Stimulated activated CD8-positive, alpha-beta memory T cell treated with anti-CD3 and anti-CD28 coated beads, Interleukin-12 subunit alpha, Interleukin-12 subunit beta, amount 100 ng/mL, for 24 hours (primary cell): ENCODE measurements around the gene KIF12.

ENCODE experiments used
- DNase-seq: peaks from one replicate; pipeline ENCODE4 v3.0.0-alpha.2; 2020; ENCODE audit errors: extremely low read depth

The KIF12 gene

GRCh38 chr9:114069476-114070187 is 29.5 kb downstream of the KIF12 start:
- no peak for DNase-seq

GRCh38 chr9:114065304-114065703 is 33.8 kb downstream of the KIF12 start:
- no peak for DNase-seq

GRCh38 chr9:114061830-114062474 is 37.1 kb downstream of the KIF12 start:
- no peak for DNase-seq

GRCh38 chr9:114061292-114061691 is 37.8 kb downstream of the KIF12 start:
- DNase-seq = no peak

- no peak for DNase-seq
Measured at GRCh38 chr9:114060711-114061110, 38.4 kb downstream of the KIF12 start.

GRCh38 chr9:114060070-114060469 is 39.0 kb downstream of the KIF12 start:
- DNase-seq = no peak

GRCh38 chr9:114059047-114059803 is 39.9 kb downstream of the KIF12 start:
- DNase-seq = no peak

GRCh38 chr9:114058688-114059046 is 40.4 kb downstream of the KIF12 start:
- DNase-seq = no peak

GRCh38 chr9:114057161-114057885 is 41.8 kb downstream of the KIF12 start:
- no peak for DNase-seq

- no peak for DNase-seq
Measured at GRCh38 chr9:114056527-114056926, 42.6 kb downstream of the KIF12 start.

GRCh38 chr9:114055894-114056293 is 43.2 kb downstream of the KIF12 start:
- no peak for DNase-seq

GRCh38 chr9:114055061-114055460 is 44.0 kb downstream of the KIF12 start:
- no peak for DNase-seq

GRCh38 chr9:114054191-114054690 is 44.9 kb downstream of the KIF12 start:
- DNase-seq = no peak

GRCh38 chr9:114053246-114054005 is 45.7 kb downstream of the KIF12 start:
- no peak for DNase-seq

GRCh38 chr9:114051706-114052105 is 47.4 kb downstream of the KIF12 start:
- no peak for DNase-seq

GRCh38 chr9:114051281-114051680 is 47.8 kb downstream of the KIF12 start:
- DNase-seq = no peak

- DNase-seq = no peak
Measured at GRCh38 chr9:114050646-114051045, 48.4 kb downstream of the KIF12 start.

- no peak for DNase-seq
Measured at GRCh38 chr9:114050226-114050568, 48.9 kb downstream of the KIF12 start.

GRCh38 chr9:114049441-114050225 is 49.5 kb downstream of the KIF12 start:
- no peak for DNase-seq

GRCh38 chr9:114048533-114049415 is 50.3 kb downstream of the KIF12 start:
- DNase-seq = no peak
